Esophagus squamous epithelium (tissue), 5 donors: ENCODE data around the gene CELF4. TPM values are rescaled to one million over a fixed set of nuclear protein-coding genes. Genes with fewer than 3 reads are reported as not detected.

Experiments used
- DNase-seq: peaks from one replicate; lab custom pipeline; 2025; lab: John Stamatoyannopoulos, UW
- H3K27ac ChIP-seq, 4 donors: fragments of 200-600 bp; sonication (generic); one replicate each; pipeline ENCODE4 v1.5.1; 2016 to 2019; ENCODE audit warnings: mild to moderate bottlenecking in 1 of 4
- H3K27me3 ChIP-seq, 4 donors: fragments of 200-600 bp; sonication (generic); 1 replicate in 3 of 4; 2 replicates in 1 of 4; pipeline versions ENCODE4 v1.5.1 to v1.6.0; 2017 to 2021; ENCODE audit warnings: antibody characterized with exemption in 1 of 4
- H3K36me3 ChIP-seq, 3 donors: fragments of 200-600 bp; sonication (generic); one replicate each; pipeline ENCODE4 v1.5.1; 2016 to 2019
- H3K4me1 ChIP-seq, 3 donors: fragments of 200-600 bp; sonication (generic); one replicate each; pipeline ENCODE4 v1.5.1; 2017 to 2019
- H3K4me3 ChIP-seq, 4 donors: fragments of 200-600 bp; sonication (generic); 1 replicate in 3 of 4; 2 replicates in 1 of 4; pipeline ENCODE4 v1.5.1; 2016 to 2019; ENCODE audit warnings: mild to moderate bottlenecking in 2 of 4, moderate library complexity in 1 of 4
- H3K9me3 ChIP-seq, 3 donors: fragments of 200-600 bp; sonication (generic); one replicate each; pipeline ENCODE4 v1.5.1; 2016 to 2019
- POLR2A ChIP-seq, 4 donors: fragments of 450-650 bp; IDR thresholded peaks; one replicate each; pipeline ENCODE4 v1.6.1; 2017; ENCODE audit warnings: antibody characterized with exemption in 4 of 4, mild to moderate bottlenecking in 4 of 4, moderate library complexity in 3 of 4
- WGBS, 2 donors: methylation state at CpG; one replicate each; pipeline ENCODE4 v1.1.5; 2018; 5-methylcytosine and 5-hydroxymethylcytosine counted together
- intact Hi-C: fragments of 100-400 bp; cut with DNase I; formaldehyde crosslinking; loops from one replicate; pipeline ENCODE4 v1.15.0; 2022
- total RNA-seq, 4 donors: library from RNA; depleted of rRNA; stranded (reverse); fragments of >200 nt; gene quantifications; one replicate each; pipeline ENCODE4 v1.1.0, GENCODE V29; 2016
- TF ChIP-seq, protein P1 (sequence below), 6 experiments: fragments of 450-650 bp in 4 of 6; fragments of 200-600 bp in 2 of 6; sonication (generic) in 2 of 6; IDR thresholded peaks; one replicate each; pipeline ENCODE4 v1.5.1; 2016 to 2019; ENCODE audit warnings: antibody characterized with exemption in 6 of 6, mild to moderate bottlenecking in 4 of 6, moderate library complexity in 4 of 6
- donor health status: DM: yes; HTN: yes; CAD: no.

CELF4 gene
- total RNA-seq, 4 donors from 2014 or later, result not detected

DNA sequence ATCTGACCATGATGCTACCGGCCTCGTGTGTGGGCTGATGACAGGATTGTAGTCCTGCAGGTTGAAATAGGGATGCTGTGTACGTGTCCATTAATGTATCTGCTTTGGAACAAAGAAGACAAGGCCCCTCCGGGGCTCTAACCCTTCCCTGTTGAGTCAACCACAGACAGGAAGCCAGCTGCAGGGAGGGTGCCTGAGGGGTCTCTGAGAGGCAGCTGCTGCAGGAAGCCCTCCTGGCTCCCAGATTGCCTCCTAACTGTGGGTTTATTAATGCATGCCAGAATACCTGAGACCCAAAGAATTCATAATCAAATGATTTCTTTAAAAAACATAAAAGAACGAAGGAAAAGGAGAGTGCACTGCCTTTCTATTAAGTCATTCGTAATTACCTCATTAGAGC lies 140.4 kb downstream of the CELF4 start:
- peaks cover 0 to 10% (median 0%) of the 10 kb centered on the region in 4 donors for H3K27me3 ChIP-seq
- H3K9me3 ChIP-seq, result no peaks in the 10 kb centered on the region
- 45 to 62% methylated on average over 4 to 6 of the region's 6 CpGs for WGBS, 2 donors
- H3K27ac ChIP-seq, result no peak overlapping the region
- no peak overlapping the region for H3K4me3 ChIP-seq
- intact Hi-C loops, result no loop called here
- no peak for DNase-seq
- TF ChIP-seq POLR2A (IDR thresholded peaks at IDR 0.05), result no peak
- TF ChIP-seq, protein P1, sequence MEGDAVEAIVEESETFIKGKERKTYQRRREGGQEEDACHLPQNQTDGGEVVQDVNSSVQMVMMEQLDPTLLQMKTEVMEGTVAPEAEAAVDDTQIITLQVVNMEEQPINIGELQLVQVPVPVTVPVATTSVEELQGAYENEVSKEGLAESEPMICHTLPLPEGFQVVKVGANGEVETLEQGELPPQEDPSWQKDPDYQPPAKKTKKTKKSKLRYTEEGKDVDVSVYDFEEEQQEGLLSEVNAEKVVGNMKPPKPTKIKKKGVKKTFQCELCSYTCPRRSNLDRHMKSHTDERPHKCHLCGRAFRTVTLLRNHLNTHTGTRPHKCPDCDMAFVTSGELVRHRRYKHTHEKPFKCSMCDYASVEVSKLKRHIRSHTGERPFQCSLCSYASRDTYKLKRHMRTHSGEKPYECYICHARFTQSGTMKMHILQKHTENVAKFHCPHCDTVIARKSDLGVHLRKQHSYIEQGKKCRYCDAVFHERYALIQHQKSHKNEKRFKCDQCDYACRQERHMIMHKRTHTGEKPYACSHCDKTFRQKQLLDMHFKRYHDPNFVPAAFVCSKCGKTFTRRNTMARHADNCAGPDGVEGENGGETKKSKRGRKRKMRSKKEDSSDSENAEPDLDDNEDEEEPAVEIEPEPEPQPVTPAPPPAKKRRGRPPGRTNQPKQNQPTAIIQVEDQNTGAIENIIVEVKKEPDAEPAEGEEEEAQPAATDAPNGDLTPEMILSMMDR (IDR thresholded peaks at IDR 0.05), result no peak
- H3K36me3 ChIP-seq, result no peaks in the 10 kb centered on the region
- no peaks in the 10 kb centered on the region for H3K4me1 ChIP-seq

DNA sequence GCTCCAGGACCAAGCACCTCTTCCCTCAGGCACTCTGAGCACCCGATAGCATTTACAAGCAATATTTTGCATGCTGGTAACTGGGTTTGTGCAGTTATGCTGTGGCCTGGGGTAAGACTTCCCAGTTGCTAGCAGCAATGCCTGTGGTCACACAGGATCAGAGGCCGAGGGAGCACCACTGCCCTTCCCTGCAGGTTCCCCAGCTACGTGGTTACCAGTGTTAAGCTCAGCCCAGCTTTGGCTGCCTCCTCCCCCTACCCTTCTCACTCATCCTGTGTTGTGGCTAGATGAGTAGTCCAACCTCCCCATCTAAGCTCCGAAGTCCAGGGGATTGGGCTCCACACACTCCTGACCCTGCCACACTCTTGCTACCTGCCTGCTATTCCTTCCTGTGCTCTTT lies 141.1 kb downstream of the CELF4 start:
- Histone ChIP-seq H3K27me3 (peaks cover 0 to 17% (median 0%) of the 10 kb centered on the region in 4 donors), H3K4me3 (no peak overlapping the region), H3K36me3 (no peaks in the 10 kb centered on the region), H3K27ac (no peak overlapping the region), H3K9me3 (no peaks in the 10 kb centered on the region), H3K4me1 (no peaks in the 10 kb centered on the region)
- no peak for TF ChIP-seq POLR2A (IDR thresholded peaks at IDR 0.05)
- TF ChIP-seq, protein P1 (IDR thresholded peaks at IDR 0.05), result no peak
- 55 to 93% methylated on average over 3 of the region's 4 CpGs for WGBS, 2 donors
- no peak for DNase-seq
- intact Hi-C loops, result no loop called here

DNA sequence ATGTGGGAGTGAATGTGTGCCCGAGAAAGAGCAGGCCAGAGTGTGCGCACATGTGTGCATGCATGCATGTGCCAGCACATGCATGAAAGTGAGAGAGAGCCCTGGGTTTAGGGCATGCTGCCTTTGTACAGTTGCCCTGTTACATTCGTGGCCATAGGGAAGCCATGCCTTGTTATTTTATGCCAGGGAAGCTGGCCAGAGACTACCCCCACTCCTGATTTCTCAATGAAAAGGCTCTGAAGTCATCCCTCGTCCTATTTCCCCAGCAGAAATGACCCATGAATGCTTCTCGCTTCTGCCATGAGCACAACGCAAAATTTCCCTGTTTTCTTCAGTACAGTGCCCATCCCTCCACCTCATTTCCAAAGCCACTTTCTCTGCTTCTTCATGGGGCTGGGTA lies 143.0 kb downstream of the CELF4 start:
- H3K36me3 ChIP-seq, result no peaks in the 10 kb centered on the region
- H3K27me3 ChIP-seq, result peaks cover 0 to 19% (median 0%) of the 10 kb centered on the region in 4 donors
- H3K4me1 ChIP-seq, result no peaks in the 10 kb centered on the region
- 73 to 81% methylated on average over 6 of the region's 6 CpGs for WGBS, 2 donors
- H3K4me3 ChIP-seq, result no peak overlapping the region
- H3K9me3 ChIP-seq, result no peaks in the 10 kb centered on the region
- H3K27ac ChIP-seq, result no peak overlapping the region
- intact Hi-C loops, result no loop called here
- DNase-seq, result no peak
- TF ChIP-seq POLR2A (IDR thresholded peaks at IDR 0.05), result no peak
- TF ChIP-seq, protein P1 (IDR thresholded peaks at IDR 0.05), result no peak

DNA sequence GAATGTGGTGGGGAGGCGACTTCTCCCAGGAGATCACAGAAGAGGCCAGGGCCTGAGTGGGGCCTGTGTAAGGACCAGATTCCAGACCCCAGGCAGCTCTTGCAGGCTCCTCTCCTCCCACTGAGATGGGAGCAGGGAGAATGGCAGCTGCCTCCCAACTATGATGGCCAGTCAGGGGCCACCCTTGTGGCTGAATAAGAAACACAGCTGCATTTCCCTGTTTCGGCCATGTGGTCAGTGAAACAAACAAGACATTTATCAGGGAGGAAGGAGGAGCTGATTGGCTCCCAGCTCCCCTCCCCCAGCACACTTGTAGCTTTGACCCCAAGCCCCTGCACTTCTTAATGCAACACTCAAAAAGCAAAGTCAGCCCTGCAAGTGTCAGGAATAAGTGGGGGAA lies 143.5 kb downstream of the CELF4 start:
- intact Hi-C loops, result no loop called here

DNA sequence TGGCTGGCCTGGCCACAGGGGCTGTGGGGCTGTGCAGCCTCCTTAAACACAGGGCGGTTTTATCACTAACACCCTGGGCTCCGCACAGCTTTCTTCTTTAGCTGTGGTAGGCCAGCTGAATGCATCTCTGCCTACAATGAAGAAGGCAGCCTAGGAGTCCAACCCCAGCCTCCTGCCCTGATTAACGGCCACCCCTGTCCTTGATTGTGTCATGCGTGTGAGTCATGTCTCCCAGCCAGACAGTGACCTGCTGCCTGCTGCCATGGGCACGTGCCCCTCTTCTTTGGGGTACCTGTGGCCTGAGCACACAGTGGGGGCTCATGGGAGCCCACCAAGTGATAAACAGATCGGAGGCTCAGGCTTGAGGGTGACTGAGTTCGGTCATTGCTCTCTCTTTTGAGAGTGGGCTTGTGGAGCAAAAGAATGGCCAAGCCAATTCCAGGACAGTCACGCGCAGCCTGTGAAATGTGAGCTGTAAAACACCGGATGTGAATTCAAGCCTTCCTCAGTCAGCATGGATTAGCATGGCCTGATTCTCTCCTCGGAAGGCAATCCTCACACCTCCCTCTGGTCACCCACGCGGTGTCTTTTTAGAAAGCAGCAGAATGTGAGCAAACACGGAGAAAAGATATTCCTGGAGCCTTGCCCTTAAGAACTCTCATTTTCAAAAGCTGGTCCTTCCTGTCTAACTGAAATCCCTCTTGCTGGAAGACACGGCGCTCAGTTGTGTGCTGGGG lies 144.1 kb downstream of the CELF4 start:
- Histone ChIP-seq H3K36me3 (no peaks in the 10 kb centered on the region), H3K4me1 (no peaks in the 10 kb centered on the region), H3K27ac (no peak overlapping the region), H3K27me3 (peaks cover 0 to 29% (median 0%) of the 10 kb centered on the region in 4 donors), H3K9me3 (no peaks in the 10 kb centered on the region), H3K4me3 (no peak overlapping the region)
- DNase-seq, result no peak
- TF ChIP-seq POLR2A (IDR thresholded peaks at IDR 0.05), result no peak
- TF ChIP-seq, protein P1 (IDR thresholded peaks at IDR 0.05), result no peak
- 58 to 78% methylated on average over 7 to 9 of the region's 16 CpGs for WGBS, 2 donors
- intact Hi-C loops, result no loop called here

More for the DNA sequence above, 143.5 kb downstream of the CELF4 start:
- no peaks in the 10 kb centered on the region for H3K36me3 ChIP-seq
- no peaks in the 10 kb centered on the region for H3K9me3 ChIP-seq
- WGBS, 2 donors, result 43 to 70% methylated on average over 1 to 2 of the region's 2 CpGs
- no peak overlapping the region for H3K4me3 ChIP-seq
- H3K27ac ChIP-seq, result no peak overlapping the region
- peaks cover 0 to 24% (median 0%) of the 10 kb centered on the region in 4 donors for H3K27me3 ChIP-seq
- DNase-seq, result no peak
- no peaks in the 10 kb centered on the region for H3K4me1 ChIP-seq
- TF ChIP-seq, protein P1 (IDR thresholded peaks at IDR 0.05), result no peak
- TF ChIP-seq POLR2A (IDR thresholded peaks at IDR 0.05), result no peak
